ENCODE results near the gene GARNL3. TPM values are rescaled to one million over a fixed set of nuclear protein-coding genes. Genes with fewer than 3 reads are reported as not detected.

The GARNL3 gene
- total RNA-seq, 1 donor from 2014 or later, result 1.0 TPM

DNA sequence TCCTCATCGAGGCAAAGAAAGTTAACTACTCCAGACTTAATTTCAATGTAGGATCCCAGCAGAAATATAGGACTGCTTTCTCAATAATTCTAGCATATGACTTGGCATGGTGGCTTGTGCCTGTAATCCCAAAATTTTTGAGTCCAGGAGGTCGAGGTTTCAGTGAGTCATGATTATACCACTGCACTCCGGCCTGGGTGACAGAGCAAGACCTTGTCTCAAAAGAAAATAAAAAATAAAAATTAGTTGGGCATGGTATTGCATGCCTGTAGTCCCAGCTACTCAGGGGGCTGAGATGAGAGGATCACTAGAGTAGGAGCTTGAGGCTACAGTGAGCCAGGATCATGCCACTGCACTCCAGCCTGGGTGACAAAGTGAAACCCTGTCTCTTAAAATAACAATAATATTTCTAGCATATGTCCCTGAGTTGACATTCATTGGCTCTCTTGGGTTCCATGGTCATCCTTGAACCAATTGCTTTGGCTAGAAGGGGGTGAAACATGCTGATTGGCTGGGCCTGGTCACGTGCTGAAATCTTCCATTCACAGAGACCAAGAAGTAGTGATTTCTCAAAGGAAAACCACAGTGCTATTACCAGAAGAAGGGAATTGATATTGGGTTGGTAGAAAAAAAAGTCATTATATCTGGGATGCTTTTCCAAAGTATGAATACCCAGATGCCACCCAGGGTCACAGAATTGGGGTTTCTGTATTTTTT is 31.6 kb upstream of the GARNL3 start:
- intact Hi-C loops (cut with micrococcal nuclease), result no loop called here

DNA sequence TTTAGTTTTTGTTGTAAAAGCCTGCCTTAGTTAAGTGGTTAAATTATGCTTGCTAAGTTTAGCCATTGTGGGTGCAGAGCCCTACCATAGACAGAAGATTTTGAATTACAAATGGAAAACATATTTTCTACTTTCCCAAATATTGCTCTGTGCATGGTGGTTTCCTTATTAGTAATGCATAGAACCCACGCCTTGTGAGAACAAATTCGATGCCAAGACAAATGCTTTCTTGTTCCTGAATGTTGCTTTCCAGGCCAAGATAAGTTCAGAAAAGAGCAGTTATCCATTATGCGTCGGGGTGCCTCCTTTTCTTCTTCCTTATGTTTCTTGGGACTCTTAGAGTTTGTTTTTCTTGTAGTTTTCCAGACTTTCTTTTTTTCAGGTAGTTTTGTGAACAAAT is 31.0 kb upstream of the GARNL3 start:
- intact Hi-C loops (cut with micrococcal nuclease), result no loop called here

DNA sequence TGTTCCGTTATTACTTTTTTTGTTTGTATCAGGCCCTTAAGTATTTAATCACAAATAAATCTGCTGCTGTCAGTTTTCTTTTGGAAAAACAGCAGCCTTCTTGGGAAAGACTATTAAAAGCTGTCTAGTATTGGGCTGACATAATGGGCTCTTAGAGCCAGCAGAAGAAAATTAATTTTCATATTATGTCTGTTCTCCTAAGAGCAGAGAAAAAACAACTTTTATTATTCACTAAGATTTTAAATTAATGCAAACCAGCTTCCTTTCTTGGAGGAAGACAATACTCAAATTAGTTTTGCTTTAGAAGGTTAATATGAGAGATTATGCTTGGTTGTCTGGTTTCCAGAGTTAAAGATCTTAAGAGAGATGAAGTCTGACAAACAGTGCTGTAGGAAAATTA is 30.6 kb upstream of the GARNL3 start:
- intact Hi-C loops (cut with micrococcal nuclease), result no loop called here

DNA sequence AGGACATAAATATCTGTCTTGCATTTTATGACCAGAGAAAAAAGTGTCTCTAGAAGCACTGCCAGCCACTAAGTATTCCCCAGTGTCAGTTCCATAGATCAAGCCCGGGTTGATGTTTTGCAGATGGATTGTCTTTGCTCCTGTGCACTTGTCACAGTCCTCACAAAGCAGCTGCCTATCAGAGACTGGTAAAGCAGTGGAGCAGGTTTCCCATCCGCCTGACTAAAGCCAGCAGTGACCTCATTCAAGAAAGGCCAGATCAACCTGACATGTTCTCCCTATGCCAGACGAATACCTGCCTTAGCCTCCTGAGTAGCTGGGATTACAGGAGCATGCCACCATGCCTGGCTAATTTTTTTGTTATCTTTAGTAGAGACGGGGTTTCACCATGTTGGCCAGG is 26.8 kb upstream of the GARNL3 start:
- intact Hi-C loops (cut with micrococcal nuclease), result no loop called here

DNA sequence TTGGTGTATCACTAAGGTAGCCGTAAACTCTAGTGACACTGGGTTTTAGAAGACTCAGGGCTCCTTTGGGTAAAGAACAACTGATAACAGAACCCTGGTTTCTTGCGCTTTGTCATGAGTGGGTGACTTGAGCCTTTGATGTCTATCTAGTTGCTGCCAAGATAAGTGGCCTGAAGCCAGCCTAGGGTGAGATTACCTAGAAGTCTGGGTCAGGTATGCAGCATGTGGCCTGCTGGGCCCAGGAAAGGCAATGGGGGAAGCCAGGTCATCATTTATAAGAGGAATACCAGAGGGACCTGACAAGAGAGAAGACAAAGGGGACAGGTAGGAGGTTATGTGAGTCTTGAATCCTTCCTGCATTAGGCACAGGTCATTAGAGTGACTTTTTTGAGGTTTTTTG is 23.2 kb upstream of the GARNL3 start:
- intact Hi-C loops (cut with micrococcal nuclease), result no loop called here

DNA sequence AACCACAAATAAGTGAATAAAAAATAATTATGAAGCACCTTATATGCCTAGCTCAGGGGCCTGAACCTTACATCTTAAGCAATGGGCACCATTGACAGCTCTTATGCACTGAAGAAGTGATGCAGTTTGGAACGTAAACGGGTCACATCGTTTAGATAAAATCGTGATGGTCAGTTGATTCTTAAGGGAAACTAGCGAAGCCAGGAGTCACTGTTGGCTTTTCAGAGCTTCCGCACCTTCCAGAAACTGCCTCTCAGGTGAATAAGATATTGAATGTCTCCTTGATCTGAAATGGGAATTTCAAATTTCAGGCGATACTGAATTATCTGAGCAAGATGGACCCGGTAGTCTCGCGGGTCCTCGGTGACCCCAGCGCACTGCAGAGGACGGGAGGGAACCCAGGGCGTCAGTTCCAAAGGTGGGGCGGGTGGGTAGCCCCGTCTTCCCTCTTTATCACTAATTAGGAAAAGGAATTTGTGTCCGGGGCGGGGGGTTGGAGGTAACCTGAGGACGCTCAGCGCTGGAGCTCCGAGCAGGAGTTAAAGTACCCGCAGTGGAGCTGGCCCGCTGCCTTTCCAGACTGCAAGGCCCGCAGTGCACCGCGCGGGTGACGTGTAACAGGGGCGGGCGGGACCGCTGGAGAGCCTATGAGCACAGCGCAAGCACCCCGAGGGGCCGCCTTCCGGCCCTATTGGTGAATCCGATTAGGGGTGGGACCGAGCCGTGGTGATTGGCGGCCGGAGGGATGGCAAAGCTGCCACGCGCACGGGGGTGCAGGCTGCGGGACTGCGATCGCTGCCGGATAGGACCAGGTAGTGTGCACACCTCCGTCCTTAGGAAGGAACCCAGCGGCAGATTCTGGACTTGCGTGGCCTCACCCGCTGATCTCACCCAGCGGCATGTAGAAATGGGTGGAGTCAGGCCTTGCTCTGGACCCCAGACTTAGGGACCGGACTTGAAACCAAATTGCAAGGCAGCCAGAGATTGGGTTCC is 19.7 kb upstream of the GARNL3 start:
- intact Hi-C loops (cut with micrococcal nuclease), result loop anchor here (1.0 to 5.0 kb wide), 2 partner anchors 21 to 152 kb away; partner anchors contain the start of gene SLC2A8

DNA sequence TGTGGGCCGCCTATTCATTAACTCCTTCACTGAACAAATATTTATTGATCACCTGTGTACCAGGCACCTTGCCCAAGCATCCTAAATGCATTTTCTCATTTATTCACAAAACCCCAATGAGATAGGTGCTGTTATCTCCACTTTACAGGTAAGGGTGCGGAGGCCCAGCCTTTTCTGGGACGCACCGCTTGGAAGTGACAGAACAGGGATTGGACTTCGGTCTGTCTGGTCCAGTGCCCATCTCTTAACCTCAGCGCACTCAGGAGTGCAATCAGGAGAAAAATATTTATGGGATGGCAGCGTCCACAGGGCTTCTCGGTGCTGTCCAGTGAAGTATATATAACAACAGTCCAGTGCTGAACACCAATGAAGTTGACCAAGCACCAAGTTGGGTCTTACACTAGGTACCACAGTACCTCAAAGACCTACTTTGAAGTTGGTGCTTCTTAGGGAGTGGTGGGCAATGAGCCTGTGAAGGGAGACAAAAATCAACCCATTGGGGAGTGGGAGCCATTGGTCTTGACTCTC is 18.9 kb upstream of the GARNL3 start:
- intact Hi-C loops (cut with micrococcal nuclease), result loop anchor here (1.0 to 5.0 kb wide), 2 partner anchors 21 to 152 kb away; partner anchors contain the start of gene SLC2A8

DNA sequence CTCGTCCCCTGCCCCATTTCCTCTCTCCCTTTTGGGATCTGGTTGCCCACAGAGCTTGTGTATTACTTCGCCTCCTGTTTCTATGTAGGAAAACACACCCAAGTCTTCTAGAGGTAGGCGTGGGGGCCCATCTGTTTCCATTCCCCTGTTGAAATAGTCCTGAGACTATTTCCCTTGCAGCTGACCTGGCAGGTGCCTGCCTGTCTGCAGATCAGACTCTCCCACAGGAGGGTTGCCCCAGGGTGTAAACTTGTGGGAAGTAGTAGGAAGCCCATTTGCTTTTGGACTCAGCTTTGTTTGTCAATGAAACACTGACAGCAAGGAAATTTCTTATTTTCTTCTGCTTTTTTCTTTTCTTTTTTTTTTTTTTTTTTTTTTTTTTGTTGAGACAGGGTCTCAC is 16.3 kb upstream of the GARNL3 start:
- intact Hi-C loops (cut with micrococcal nuclease), result loop anchor here (5.0 kb wide), 1 partner anchor 149 kb away; the partner anchor contains the start of gene SLC2A8

DNA sequence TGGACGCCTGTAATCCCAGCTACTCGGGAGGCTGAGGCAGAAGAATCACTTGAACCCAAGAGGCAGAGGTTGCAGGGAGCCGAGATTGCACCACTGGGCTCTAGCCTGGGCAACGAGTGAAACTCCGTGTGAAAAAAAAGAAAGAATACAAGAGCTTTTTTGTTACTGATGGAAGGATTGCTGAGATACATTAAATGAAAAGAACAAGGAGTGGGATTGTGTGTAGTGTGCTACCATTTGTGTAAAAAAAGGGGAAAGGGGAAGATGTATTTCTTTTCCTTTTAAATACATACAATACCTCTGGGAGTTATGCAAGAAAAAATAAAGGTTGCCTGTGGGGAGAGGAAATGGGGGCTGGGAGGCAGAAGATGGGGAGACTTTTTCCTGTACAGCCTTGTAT is 14.7 kb upstream of the GARNL3 start:
- intact Hi-C loops (cut with micrococcal nuclease), result loop anchor here (5.0 kb wide), 1 partner anchor 147 kb away; the partner anchor contains the start of gene SLC2A8

DNA sequence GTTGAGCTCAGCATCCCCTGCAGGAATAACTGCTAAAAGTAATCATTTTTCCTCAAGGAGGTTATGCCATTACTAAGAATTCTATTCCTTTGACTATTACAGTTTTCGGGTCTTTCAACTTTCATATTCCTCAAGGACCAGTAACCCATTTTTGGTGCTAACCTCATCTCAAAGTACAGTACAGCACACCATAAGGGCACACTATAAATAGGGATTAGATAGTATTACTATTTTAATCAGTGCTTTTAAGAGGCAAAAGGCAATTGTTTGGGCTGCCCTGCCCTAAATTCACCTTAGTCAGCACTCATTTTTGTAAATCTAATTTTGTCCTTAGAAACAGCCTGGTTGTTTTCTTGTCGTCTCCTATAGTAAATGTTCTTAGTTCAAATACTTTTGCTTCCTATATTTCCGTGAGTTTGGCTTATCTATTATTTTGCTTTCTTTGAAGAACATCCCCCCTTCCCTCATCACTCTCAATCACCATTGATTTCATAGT is 13.6 kb upstream of the GARNL3 start:
- intact Hi-C loops (cut with micrococcal nuclease), result no loop called here

DNA sequence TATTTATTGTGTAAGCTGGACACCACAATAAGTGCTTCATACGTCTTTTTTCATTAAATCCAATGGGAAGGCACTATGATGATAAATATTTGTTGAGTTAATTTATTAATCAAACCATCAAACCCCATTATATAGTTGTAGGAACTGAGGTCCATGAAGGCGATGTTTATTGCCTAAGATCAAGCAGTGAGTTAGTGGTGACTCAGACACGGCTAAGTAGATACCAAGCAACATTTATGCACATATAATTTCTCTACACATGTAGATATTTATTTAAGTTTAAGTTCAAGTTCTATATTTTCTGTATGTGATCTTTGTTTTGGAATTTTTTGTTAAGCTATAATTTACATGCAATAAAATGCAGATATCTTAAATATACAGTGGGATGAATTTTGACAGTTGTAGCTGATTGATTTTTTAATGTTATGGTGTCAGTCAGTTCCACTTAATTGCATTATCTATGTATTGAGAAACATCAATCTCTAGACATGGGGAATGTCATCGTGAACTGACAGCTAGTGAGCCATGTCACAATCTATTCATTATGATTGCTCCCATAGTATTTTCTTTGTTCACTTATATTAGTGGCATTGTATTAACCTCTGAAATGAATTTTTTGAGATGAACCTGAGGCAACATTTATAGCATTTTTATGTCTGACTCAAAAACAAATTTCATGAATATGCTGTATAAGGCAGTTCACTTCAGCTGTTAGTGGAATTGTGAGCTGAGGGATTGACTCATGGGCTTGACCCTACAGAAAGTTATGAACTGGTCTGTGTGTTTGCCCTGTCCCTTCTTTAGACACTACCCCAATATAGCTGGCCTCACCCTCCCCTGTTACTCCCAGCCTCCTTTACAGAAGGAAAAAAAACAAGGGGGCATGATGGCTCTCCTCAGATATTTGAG is 11.9 kb upstream of the GARNL3 start:
- intact Hi-C loops (cut with micrococcal nuclease), result no loop called here

DNA sequence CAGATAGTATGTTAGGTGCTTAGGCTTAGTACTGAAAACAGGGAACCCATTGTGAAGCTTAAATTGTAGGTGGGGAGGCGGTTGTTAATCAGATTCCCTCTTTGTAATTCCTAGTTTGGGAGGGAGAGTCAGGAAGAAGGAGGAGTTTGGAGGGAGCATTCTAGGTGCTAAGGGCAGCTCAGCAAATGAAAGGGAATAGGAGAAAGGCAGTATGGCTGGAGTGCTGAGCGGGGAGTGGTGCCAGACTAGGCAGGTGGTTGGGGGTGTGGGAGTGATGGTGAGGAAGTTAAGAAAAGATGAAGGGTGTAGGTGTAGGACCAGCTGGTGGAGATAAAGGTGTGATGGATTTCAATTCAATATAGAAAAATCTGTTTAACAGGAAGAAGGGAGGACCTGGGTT is 11.1 kb upstream of the GARNL3 start:
- intact Hi-C loops (cut with micrococcal nuclease), result no loop called here

DNA sequence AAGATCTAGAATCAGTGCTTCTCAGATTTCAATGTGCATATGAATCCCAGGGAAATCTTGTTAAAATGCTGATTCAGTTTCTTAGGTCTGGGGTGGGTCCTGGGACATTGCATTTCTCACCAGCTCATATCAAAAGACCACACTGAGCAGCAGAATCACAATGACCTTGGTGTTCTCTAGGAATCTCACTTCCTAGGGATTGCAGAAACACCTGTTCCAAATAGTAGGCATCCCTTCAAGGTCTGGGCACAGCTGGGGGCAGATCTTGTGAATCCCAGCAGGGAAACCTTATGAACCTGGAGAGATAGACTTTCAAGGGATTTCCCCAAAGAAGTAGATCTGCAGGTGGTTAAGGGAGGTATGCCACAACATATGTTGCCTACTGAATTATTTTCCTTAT is 8.9 kb upstream of the GARNL3 start:
- intact Hi-C loops (cut with micrococcal nuclease), result no loop called here

DNA sequence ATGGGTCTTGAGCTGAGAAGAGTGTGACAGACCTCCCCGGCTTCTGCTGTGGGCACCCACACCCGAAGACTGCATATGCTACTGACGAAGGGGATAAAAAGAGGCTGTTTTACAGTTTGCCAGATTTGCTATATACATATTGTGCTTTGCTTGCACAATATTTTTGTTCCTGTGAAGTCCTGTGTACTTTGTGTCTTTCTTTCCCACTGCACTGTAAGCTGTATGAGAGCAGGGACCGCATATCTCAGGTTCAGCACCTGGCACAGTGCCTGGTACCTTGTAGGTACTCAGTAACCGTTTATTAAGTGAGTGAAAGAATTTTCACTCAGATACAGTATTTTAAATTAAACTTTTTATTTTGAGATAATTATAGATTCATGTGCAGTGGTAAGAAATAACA is 8.2 kb upstream of the GARNL3 start:
- intact Hi-C loops (cut with micrococcal nuclease), result no loop called here

DNA sequence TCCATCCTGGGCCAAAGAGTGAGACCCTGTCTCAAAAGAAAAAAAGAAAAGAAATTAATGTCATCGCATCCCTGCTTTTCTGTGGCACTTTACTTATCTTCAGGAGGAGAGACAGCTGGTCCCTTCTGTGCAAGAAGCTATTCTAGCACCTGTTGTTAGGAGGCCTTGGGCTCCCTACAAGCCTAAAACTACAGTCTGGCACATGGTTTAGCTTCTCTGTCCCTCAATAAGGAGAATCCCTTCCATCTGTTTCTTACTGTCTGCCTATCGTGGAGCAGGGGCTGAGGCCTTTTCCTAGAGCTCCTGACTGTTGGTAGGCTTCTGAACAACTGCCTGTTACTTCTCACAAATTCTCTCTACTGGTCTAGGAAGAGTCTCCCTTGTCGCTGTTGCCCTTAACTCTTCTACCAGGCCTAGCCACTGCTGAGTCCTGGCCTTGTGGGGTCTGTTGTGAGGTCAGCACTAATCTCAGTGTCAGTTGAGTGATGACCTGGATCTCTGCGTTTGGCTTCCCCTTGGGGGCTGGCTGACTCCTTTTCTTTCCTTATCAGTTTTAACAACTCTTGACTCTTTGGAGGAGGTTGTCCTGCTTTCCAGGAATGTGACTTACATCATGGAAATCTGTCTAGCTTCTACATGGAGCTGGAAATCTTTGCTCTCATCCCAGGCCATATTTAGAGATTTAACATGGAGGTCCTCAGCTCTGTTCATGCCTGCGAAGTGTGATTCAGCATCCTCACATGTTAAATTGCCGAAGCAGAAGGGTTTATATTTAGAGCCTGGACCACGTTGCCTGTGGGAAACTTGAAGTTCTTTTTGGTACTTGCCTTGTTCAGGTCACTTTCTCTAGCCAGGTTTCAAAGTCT is 5.7 kb upstream of the GARNL3 start:
- intact Hi-C loops (cut with micrococcal nuclease), result no loop called here

DNA sequence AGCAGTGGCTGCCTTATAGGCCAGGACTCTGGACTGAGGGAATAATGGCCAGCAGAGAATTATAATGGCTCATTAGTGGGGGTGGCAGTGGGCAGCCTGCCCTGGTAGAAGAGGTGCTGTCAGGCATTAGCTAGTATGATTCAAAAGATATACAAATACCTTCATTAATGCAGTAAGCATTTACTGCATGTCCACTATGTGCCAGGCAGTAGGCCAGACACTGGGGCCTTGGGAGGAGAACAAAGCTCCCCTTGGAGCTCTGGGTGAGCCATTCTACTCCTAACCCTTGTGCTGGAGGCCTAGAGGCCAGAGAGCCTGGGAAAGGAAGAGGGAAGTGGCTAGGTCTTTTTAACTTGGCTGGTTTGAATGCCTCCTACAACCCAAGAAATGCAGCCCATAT is 2.0 kb upstream of the GARNL3 start:
- intact Hi-C loops (cut with micrococcal nuclease), result no loop called here

DNA sequence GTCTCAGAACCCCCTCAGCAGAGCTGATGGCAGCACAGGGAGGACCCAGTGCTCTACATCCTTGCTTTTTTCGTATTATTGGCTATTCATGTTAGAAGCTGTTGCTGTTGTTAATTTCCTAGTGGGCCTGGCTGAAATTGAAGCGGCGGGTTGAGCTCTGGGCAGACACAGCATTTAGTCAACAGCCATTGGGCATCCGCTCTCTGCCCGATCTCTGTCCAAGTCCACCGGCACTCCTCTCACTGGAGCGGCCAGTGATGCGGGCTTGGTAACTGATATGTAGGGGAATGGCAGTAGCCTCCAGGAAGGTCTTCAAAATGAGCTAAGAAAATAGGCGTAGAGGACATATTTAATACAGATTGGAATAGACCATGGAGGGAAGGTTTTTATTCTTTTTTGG is 1.3 kb upstream of the GARNL3 start:
- intact Hi-C loops (cut with micrococcal nuclease), result no loop called here

DNA sequence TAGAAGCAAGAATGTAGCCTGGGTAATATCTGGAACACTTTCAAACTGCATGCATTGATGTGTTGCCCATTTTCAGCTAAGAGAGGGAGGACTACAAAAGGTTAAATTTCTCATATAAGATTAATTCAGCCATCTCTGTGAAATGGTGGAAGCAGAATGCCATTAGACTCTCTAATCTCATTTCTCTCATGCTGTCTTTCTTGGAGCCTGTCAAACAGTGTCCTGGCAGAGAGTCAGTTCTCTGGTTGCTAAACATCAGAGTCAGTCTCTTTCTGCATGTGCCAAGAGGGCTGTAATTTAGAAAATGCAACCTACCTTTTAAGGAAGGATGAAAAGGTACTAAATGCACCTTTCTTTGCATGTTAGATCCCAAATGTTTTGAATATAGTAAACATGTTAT is 910 bp upstream of the GARNL3 start:
- intact Hi-C loops (cut with micrococcal nuclease), result no loop called here

DNA sequence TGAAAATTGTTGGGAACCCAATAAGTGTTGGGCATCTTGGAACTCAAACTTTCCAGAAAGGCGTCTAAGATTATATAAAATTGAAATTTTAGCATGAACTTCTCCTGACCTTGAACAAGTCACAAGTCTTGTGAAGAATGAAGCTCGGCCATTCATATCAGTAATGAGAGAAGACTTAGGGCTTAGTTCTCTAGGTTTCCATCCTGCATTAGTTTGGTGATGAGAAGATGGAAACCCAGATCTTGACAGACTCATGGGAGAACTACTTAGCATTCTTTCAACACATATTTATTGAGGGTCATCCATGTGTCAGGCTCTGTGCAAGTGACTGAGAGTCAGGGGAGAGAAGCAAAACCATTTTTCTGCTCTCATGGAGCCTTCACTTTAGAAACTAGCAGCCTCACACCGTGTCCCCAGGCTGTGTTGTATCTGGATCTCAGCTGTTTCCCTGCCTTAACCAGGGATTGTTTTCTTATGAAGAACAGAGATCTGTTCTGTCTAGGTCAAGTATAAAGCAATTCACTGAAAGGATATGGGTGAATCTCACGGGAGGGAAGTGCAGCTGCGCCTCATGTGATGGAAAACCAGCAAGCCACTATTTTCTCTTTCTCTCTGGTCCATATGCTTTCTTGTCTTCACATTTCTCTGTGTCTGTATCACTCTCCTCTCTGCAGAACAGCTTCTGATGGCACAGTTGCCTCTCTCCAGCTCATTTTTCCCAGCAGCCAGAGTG is 3.4 kb downstream of the GARNL3 start:
- intact Hi-C loops (cut with micrococcal nuclease), result no loop called here

All from T-helper 2 cell treated with Interferon-gamma antibody and Interleukin-4, amounts not matched to agents 100 ng/mL and 5 ng/mL, for 36 hours (primary cell).